ENCODE data around the gene ZNF649. TPM values are rescaled to one million over a fixed set of nuclear protein-coding genes. Genes with fewer than 3 reads are reported as not detected.

The ZNF649 gene
- total RNA-seq, 1 experiment from 2014 or later = 148 TPM

GRCh38 chr19:51926784-51927741 lies 22.2 kb upstream of the ZNF649 start, which contains the start of gene ZNF613:
Gene ZNF613, plus strand, starts transcription at chr19:51927472. Its CDS starts 8,749 bp downstream, at chr19:51936221.
- Histone ChIP-seq H2BK5ac (ENCODE audit: insufficient read length, low read length) (peak within 1 kb of the TSS; percentile 92), H3K27ac (ENCODE audit: insufficient read length, low read depth, low read length) (peak within 1 kb of the TSS; percentile 94), H2BK20ac (ENCODE audit: low read depth, low read length, poor library complexity, severe bottlenecking) (no peak within 1 kb of the TSS), H3K4ac (ENCODE audit: low read depth, low read length) (no peak within 1 kb of the TSS), H4K5ac (ENCODE audit: insufficient read length, low read depth, low read length) (peak within 1 kb of the TSS; percentile 99), H2AK5ac (ENCODE audit: insufficient read length, low read length) (no peak within 1 kb of the TSS), H3K27me3 (ENCODE audit: insufficient read depth, low read length) (no peaks in the 10 kb centered on the region), H3K18ac (ENCODE audit: insufficient read length, low read depth, low read length) (peak within 1 kb of the TSS; percentile 98), H3T11ph (ENCODE audit: low read length) (no peak within 1 kb of the TSS), H2BK12ac (ENCODE audit: insufficient read length, low read depth, low read length) (peak within 1 kb of the TSS; percentile 18), H3K79me1 (ENCODE audit: insufficient read depth, low read depth, low read length, poor library complexity, severe bottlenecking) (peaks cover 6% of the 10 kb centered on the region), H2BK15ac (ENCODE audit: low read depth, low read length) (no peak within 1 kb of the TSS), H3K9me3 (ENCODE audit: control insufficient read depth, low read depth, low read length) (peaks cover 30% of the 10 kb centered on the region), H3K56ac (ENCODE audit: insufficient read length, low read depth, low read length) (peak within 1 kb of the TSS; percentile 95), H2BK120ac (ENCODE audit: low read depth, low read length, poor library complexity, severe bottlenecking) (no peak within 1 kb of the TSS), H3K23me2 (ENCODE audit: insufficient read length, low read depth, low read length, poor library complexity, severe bottlenecking) (no peaks in the 10 kb centered on the region), H4K8ac (replicated peaks; ENCODE audit: insufficient read length, low read depth, low read length) (no peak within 1 kb of the TSS), H3K9ac (ENCODE audit: extremely low read depth, insufficient read length, low read length) (peak within 1 kb of the TSS; percentile 93), H3K23ac (ENCODE audit: insufficient read length, low read depth, low read length) (peak within 1 kb of the TSS; percentile 56), H3K79me2 (ENCODE audit: insufficient read depth, low read length) (peaks cover 8% of the 10 kb centered on the region), H4K91ac (ENCODE audit: insufficient read length, low read depth, low read length) (no peak within 1 kb of the TSS), H2AFZ (ENCODE audit: low read length) (peak within 1 kb of the TSS; percentile 81), H3K4me2 (ENCODE audit: insufficient read depth, insufficient read length, low read length) (peak within 1 kb of the TSS; percentile 80), H3K14ac (ENCODE audit: insufficient read depth, low read length) (peak within 1 kb of the TSS; percentile 99), H4K20me1 (ENCODE audit: control insufficient read depth, insufficient read depth, insufficient read length) (no peaks in the 10 kb centered on the region), H3K4me1 (ENCODE audit: insufficient read depth, low read length) (peaks cover 3% of the 10 kb centered on the region; the same call in 1 of the 2 replicates)
- H3K36me3 Mint-ChIP-seq (ENCODE audit: insufficient read depth in 1 of 3, low read depth in 3 of 3) = peaks cover 49 to 74% (median 72%) of the 10 kb centered on the region in 3 experiments
- TF ChIP-seq CTCF (conservative IDR thresholded peaks at IDR 0.05) = peak; percentile 48; the same call in 2 of the 3 replicates
- H3K4me1 Mint-ChIP-seq = peaks cover 14 to 16% of the 10 kb centered on the region in 2 experiments
- WGBS (ENCODE audit: extremely low coverage, insufficient read length, low lambda C conversion rate) = no CpG with 5 or more reads among the region's 52 CpGs
- peaks cover 8% of the 10 kb centered on the region for H3K27me3 Mint-ChIP-seq (ENCODE audit: low read depth)
- H3K27ac Mint-ChIP-seq = peak within 1 kb of the TSS; percentile 99 to 100 (median 100)
- peaks cover 48 to 70% of the 10 kb centered on the region in 2 experiments for H3K9me3 Mint-ChIP-seq
- peak; percentile 93 for DNase-seq
- H3K4me3 Mint-ChIP-seq = peak within 1 kb of the TSS; percentile 100

Measured in H9 (cell line).